ENCODE data around the gene RPL29.

RPL29 gene

GRCh38 chr3:51944451-51945021, 51.2 kb downstream of the RPL29 start:
- no peak for DNase-seq

Data from stimulated activated naive CD4-positive, alpha-beta T cell treated with Interleukin-2 at 50 U/mL for 16 hours (primary cell).